Amygdala (tissue), 56 donors: Measurements from ENCODE around the gene AQP12B.
"Not testable (repeated sequence)": the region's sequence is repeated elsewhere in the genome, so short reads cannot be mapped to it uniquely, and the experiment has no call there.

Experiments
- DNase-seq, 56 donors: peaks; one replicate each; lab custom pipeline; 2025; lab: John Stamatoyannopoulos, UW

The AQP12B gene

GRCh38 chr2:240682431-240683224 is at the start of gene AQP12B:
AQP12B (minus strand) TSS chr2:240682885; CDS start chr2:240682837, 48 bp downstream.
- DNase-seq = not testable (repeated sequence)

- no peak for DNase-seq
Measured at GRCh38 chr2:240732184-240732583, 49.5 kb upstream of the AQP12B start.

- DNase-seq = peak in 1 of 56 donors; percentile 19
Measured at GRCh38 chr2:240731178-240731545, 48.5 kb upstream of the AQP12B start.

- no peak for DNase-seq
Measured at GRCh38 chr2:240730501-240731177, 48.0 kb upstream of the AQP12B start.

GRCh38 chr2:240728827-240729226 is 46.1 kb upstream of the AQP12B start:
- DNase-seq = no peak

GRCh38 chr2:240728361-240728760 is 45.7 kb upstream of the AQP12B start:
- no peak for DNase-seq

- no peak for DNase-seq
Measured at GRCh38 chr2:240727913-240728312, 45.2 kb upstream of the AQP12B start.

GRCh38 chr2:240727439-240727838 is 44.8 kb upstream of the AQP12B start:
- no peak for DNase-seq

- no peak for DNase-seq
Measured at GRCh38 chr2:240726876-240727275, 44.2 kb upstream of the AQP12B start.

GRCh38 chr2:240725671-240726070 is 43.0 kb upstream of the AQP12B start:
- no peak for DNase-seq

- DNase-seq = no peak
Measured at GRCh38 chr2:240725266-240725665, 42.6 kb upstream of the AQP12B start.

GRCh38 chr2:240724431-240724830 is 41.7 kb upstream of the AQP12B start:
- no peak for DNase-seq

- no peak for DNase-seq
Measured at GRCh38 chr2:240723851-240724250, 41.2 kb upstream of the AQP12B start.

GRCh38 chr2:240722796-240723735 is 40.4 kb upstream of the AQP12B start:
- DNase-seq = no peak

- no peak for DNase-seq
Measured at GRCh38 chr2:240722376-240722775, 39.7 kb upstream of the AQP12B start.

- no peak for DNase-seq
Measured at GRCh38 chr2:240721596-240722180, 39.0 kb upstream of the AQP12B start.

- DNase-seq = peak in 12 of 56 donors; percentile 20 to 58 (median 30)
Measured at GRCh38 chr2:240720686-240721595, 38.3 kb upstream of the AQP12B start.

- no peak for DNase-seq
Measured at GRCh38 chr2:240719676-240720545, 37.2 kb upstream of the AQP12B start.
